Stomach (tissue), 9 donors: Measurements from ENCODE around the gene MPP1. TPM values are rescaled to one million over a fixed set of nuclear protein-coding genes. Genes with fewer than 3 reads are reported as not detected.

Experiments
- DNase-seq, 2 donors: peaks; one replicate each; pipeline versions ENCODE4 v3.0.0 to v3.0.0-alpha.2; 2013 to 2019
- H3K27ac ChIP-seq, 5 donors: fragments of 200-600 bp in 4 of 5; sonication (generic) in 4 of 5; one replicate each; pipeline ENCODE4 v1.5.1; 2013 to 2019; ENCODE audit warnings: mild to moderate bottlenecking in 1 of 5, moderate library complexity in 1 of 5
- H3K27me3 ChIP-seq, 3 donors: fragments of 200-600 bp; sonication (generic); one replicate each; pipeline ENCODE4 v1.5.1; 2017 to 2019; ENCODE audit warnings: mixed run types in 1 of 3
- H3K36me3 ChIP-seq, 4 donors: fragments of 200-600 bp; sonication (generic); 1 replicate in 3 of 4; 2 replicates in 1 of 4; pipeline ENCODE4 v1.5.1; 2016 to 2019
- H3K4me1 ChIP-seq, 4 donors: fragments of 200-600 bp; sonication (generic); one replicate each; pipeline ENCODE4 v1.5.1; 2016 to 2019
- H3K4me3 ChIP-seq, 4 donors: fragments of 200-600 bp; sonication (generic) in 3 of 4; one replicate each; pipeline ENCODE4 v1.5.1; 2016 to 2019; ENCODE audit warnings: mild to moderate bottlenecking in 1 of 4
- H3K9me3 ChIP-seq, 4 donors: fragments of 200-600 bp; sonication (generic); one replicate each; pipeline ENCODE4 v1.5.1; 2016 to 2019
- EP300 ChIP-seq: sonication (generic); formaldehyde crosslinking; IDR thresholded peaks from one replicate; pipeline ENCODE4 v1.6.1; 2017; ENCODE audit warnings: antibody characterized with exemption
- POLR2A ChIP-seq, 4 donors: fragments of 450-650 bp; IDR thresholded peaks; one replicate each; pipeline ENCODE4 v1.6.1; 2016; ENCODE audit warnings: antibody characterized with exemption in 4 of 4, control low read depth in 2 of 4, mild to moderate bottlenecking in 1 of 4, moderate library complexity in 1 of 4
- POLR2AphosphoS5 ChIP-seq, 3 donors: sonication (generic); formaldehyde crosslinking; IDR thresholded peaks; one replicate each; pipeline ENCODE4 v1.6.1; 2016; ENCODE audit warnings: antibody characterized with exemption in 3 of 3
- WGBS, 5 donors: extraction: QIAGEN DNeasy Blood & Tissue Kit in 3 of 5; methylation state at CpG; one replicate each; pipeline versions ENCODE4 v1.1.5 to v1.1.7; 2013 to 2018; 5-methylcytosine and 5-hydroxymethylcytosine counted together
- intact Hi-C: fragments of 100-400 bp; cut with DNase I; formaldehyde crosslinking; loops from one replicate; pipeline ENCODE4 v1.15.1; 2023; ENCODE audit warnings: low total_unique reads
- polyA plus RNA-seq, 3 donors: library from polyadenylated mRNA; stranded (reverse); fragments of 200-250 nt; gene quantifications; one replicate each; pipeline ENCODE4 v1.2.3, GENCODE V29; 2013
- total RNA-seq, 5 donors: library from RNA; depleted of rRNA; stranded (reverse); fragments of >200 nt; gene quantifications; one replicate each; pipeline versions ENCODE4 v1.1.0 to v1.2.3, GENCODE V29; 2014 to 2016
- TF ChIP-seq, protein P1 (sequence below), 7 experiments: fragments of 450-650 bp in 4 of 7; fragments of 200-600 bp in 3 of 7; sonication (generic) in 3 of 7; IDR thresholded peaks; one replicate each; pipeline ENCODE4 v1.5.1; 2016 to 2019; ENCODE audit warnings: antibody characterized with exemption in 7 of 7, control low read depth in 2 of 7, mild to moderate bottlenecking in 1 of 7
- donor health status: healthy with polysubstance abuse.
- donor health status: Bipolar disorder and iron deficiency.
- donor health status: healthy.

The MPP1 gene
- total and polyA plus RNA-seq, 8 donors, result 3.5 to 26.4 (median 9.1) TPM

DNA sequence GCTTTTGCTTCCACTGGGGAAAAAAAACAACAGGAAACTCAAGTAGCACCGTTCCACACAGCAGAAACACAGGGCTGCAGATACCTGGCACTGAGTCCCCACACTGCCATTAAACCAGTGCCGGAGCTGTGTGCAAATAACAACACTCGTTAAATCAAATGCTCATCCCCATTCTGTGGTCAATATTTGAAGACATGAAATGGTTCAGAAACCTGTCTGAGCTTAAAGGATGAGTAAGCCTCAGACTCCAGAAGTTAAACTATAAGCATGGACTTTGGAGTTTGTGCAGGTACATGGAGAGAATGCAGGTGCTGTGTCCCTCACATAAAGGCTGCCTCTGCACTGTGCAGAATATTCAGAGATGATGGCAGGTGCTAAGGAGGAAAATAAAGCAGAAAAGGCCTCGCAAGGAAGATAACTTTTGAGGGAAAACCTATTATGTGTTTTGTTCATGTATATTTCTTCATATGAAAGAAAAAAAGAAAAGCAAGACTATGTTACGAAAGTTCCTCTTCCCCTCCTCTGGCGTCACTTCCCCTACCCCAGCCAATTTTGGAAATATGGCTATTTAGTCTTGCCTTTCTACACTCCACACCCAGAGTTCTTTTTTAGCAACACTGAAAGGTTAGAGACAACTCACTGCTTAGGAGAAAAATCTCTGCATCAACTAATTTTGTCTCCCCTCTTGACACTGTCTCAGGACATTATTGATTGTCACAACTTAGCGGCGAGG is 4.6 kb downstream of the MPP1 start:
- TF ChIP-seq, protein P1, sequence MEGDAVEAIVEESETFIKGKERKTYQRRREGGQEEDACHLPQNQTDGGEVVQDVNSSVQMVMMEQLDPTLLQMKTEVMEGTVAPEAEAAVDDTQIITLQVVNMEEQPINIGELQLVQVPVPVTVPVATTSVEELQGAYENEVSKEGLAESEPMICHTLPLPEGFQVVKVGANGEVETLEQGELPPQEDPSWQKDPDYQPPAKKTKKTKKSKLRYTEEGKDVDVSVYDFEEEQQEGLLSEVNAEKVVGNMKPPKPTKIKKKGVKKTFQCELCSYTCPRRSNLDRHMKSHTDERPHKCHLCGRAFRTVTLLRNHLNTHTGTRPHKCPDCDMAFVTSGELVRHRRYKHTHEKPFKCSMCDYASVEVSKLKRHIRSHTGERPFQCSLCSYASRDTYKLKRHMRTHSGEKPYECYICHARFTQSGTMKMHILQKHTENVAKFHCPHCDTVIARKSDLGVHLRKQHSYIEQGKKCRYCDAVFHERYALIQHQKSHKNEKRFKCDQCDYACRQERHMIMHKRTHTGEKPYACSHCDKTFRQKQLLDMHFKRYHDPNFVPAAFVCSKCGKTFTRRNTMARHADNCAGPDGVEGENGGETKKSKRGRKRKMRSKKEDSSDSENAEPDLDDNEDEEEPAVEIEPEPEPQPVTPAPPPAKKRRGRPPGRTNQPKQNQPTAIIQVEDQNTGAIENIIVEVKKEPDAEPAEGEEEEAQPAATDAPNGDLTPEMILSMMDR (IDR thresholded peaks at IDR 0.05), result no peak
- TF ChIP-seq POLR2A (IDR thresholded peaks at IDR 0.05) (no peak), POLR2AphosphoS5 (IDR thresholded peaks at IDR 0.05) (no peak), EP300 (no peak)
- peaks cover 0 to 9% (median 0%) of the 10 kb centered on the region in 3 donors for H3K27me3 ChIP-seq
- no peak for DNase-seq
- peak overlapping the region in 3 of 5 donors; percentile 50 to 75 (median 67) for H3K27ac ChIP-seq
- no peak overlapping the region for H3K4me3 ChIP-seq
- WGBS, 5 donors, result 55 to 76% (median 66%) methylated on average over 8 of the region's 8 CpGs
- H3K9me3 ChIP-seq, result no peaks in the 10 kb centered on the region
- H3K36me3 ChIP-seq, result no peaks in the 10 kb centered on the region
- peaks cover 11 to 31% (median 23%) of the 10 kb centered on the region in 4 donors for H3K4me1 ChIP-seq
- intact Hi-C loops, result no loop called here

- H3K4me3 ChIP-seq, result no peak overlapping the region
- H3K36me3 ChIP-seq, result no peaks in the 10 kb centered on the region
- 20 to 33% (median 22%) methylated on average over 4 to 9 of the region's 9 CpGs for WGBS, 5 donors
- TF ChIP-seq POLR2A (IDR thresholded peaks at IDR 0.05), result no peak
- TF ChIP-seq POLR2AphosphoS5 (IDR thresholded peaks at IDR 0.05), result no peak
- TF ChIP-seq EP300, result no peak
- TF ChIP-seq, protein P1 (IDR thresholded peaks at IDR 0.05), result no peak
- intact Hi-C loops, result no loop called here
- H3K9me3 ChIP-seq, result no peaks in the 10 kb centered on the region
- peaks cover 11 to 31% (median 23%) of the 10 kb centered on the region in 4 donors for H3K4me1 ChIP-seq
- DNase-seq, result peak; percentile 62 to 75
- H3K27me3 ChIP-seq, result peaks cover 0 to 4% (median 0%) of the 10 kb centered on the region in 3 donors
- H3K27ac ChIP-seq, result peak overlapping the region in 3 of 5 donors; percentile 50 to 75 (median 67)
Measured at GRCh38 chrX:154799556-154800348, 5.5 kb downstream of the MPP1 start.

DNA sequence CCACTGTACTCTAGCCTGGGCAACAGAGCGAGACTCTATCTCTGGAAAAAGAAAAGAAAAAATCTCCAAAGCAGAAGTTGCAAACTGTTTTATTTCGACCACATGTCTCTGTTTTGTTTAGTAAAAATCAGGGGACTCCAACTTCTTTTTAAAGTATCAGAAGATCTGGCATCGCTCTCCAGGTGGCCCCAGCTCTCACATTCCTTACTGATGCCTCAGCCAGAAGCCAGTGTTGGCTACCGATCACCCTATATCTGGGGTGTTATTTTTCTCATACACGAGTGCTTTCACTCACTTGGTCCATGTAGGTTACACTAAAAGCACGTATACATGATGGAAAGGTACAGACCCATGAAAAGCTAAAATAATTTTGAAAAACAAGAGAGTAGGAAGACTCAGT is 8.3 kb downstream of the MPP1 start:
- no peaks in the 10 kb centered on the region for H3K36me3 ChIP-seq
- intact Hi-C loops, result no loop called here
- H3K4me3 ChIP-seq, result no peak overlapping the region
- TF ChIP-seq, protein P1 (IDR thresholded peaks at IDR 0.05), result no peak
- TF ChIP-seq POLR2A (IDR thresholded peaks at IDR 0.05), result no peak
- TF ChIP-seq EP300, result no peak
- TF ChIP-seq POLR2AphosphoS5 (IDR thresholded peaks at IDR 0.05), result no peak
- 59 to 81% (median 76%) methylated on average over 6 of the region's 6 CpGs for WGBS, 5 donors
- DNase-seq, result no peak
- no peak overlapping the region for H3K27ac ChIP-seq
- H3K9me3 ChIP-seq, result no peaks in the 10 kb centered on the region
- H3K27me3 ChIP-seq, result no peaks in the 10 kb centered on the region
- peaks cover 11 to 25% (median 20%) of the 10 kb centered on the region in 4 donors for H3K4me1 ChIP-seq

- 57 to 92% (median 82%) methylated on average over 2 of the region's 2 CpGs for WGBS, 5 donors
- peaks cover 8 to 27% (median 15%) of the 10 kb centered on the region in 4 donors for H3K4me1 ChIP-seq
- no peaks in the 10 kb centered on the region for H3K27me3 ChIP-seq
- no peak overlapping the region for H3K27ac ChIP-seq
- intact Hi-C loops, result no loop called here
- TF ChIP-seq POLR2A (IDR thresholded peaks at IDR 0.05), result no peak
- TF ChIP-seq, protein P1 (IDR thresholded peaks at IDR 0.05), result no peak
- no peaks in the 10 kb centered on the region for H3K36me3 ChIP-seq
- H3K9me3 ChIP-seq, result no peaks in the 10 kb centered on the region
- no peak overlapping the region for H3K4me3 ChIP-seq
- no peak for DNase-seq
Measured at GRCh38 chrX:154795016-154795415, 10.3 kb downstream of the MPP1 start.
